ENCODE data around the gene RIPPLY3.
A peak's percentile ranks its signal among the peaks of the same experiment; 100 is the strongest.

Gene RIPPLY3

GRCh38 chr21:37057614-37058013 is 51.1 kb downstream of the RIPPLY3 start:
- TF ChIP-seq REST (IDR thresholded peaks at IDR 0.05; ENCODE audit: insufficient read depth in 1 of 2, low read depth in 2 of 2, low read length in 2 of 2) (no peak), SIN3A (IDR thresholded peaks at IDR 0.05; ENCODE audit: borderline replicate concordance, insufficient read depth, low read length) (no peak), FOXP2 (optimal IDR thresholded peaks at IDR 0.05; ENCODE audit: borderline replicate concordance, extremely low read depth, extremely low read length, insufficient read depth) (no peak), TAF1 (IDR thresholded peaks at IDR 0.05; ENCODE audit: borderline replicate concordance, insufficient read depth, low read length) (no peak), POLR2AphosphoS5 (IDR thresholded peaks at IDR 0.05; ENCODE audit: low read depth, low read length) (no peak)

GRCh38 chr21:37058261-37058660 is 51.8 kb downstream of the RIPPLY3 start:
- TF ChIP-seq TAF1 (IDR thresholded peaks at IDR 0.05; ENCODE audit: borderline replicate concordance, insufficient read depth, low read length) (no peak), REST (IDR thresholded peaks at IDR 0.05; ENCODE audit: insufficient read depth in 1 of 2, low read depth in 2 of 2, low read length in 2 of 2) (no peak), FOXP2 (optimal IDR thresholded peaks at IDR 0.05; ENCODE audit: borderline replicate concordance, extremely low read depth, extremely low read length, insufficient read depth) (no peak)

- TF ChIP-seq POLR2AphosphoS5 (IDR thresholded peaks at IDR 0.05; ENCODE audit: low read depth, low read length) = no peak
- no peak for TF ChIP-seq FOXP2 (optimal IDR thresholded peaks at IDR 0.05; ENCODE audit: borderline replicate concordance, extremely low read depth, extremely low read length, insufficient read depth)
- no peak for TF ChIP-seq TAF1 (IDR thresholded peaks at IDR 0.05; ENCODE audit: borderline replicate concordance, insufficient read depth, low read length)
- TF ChIP-seq SIN3A (IDR thresholded peaks at IDR 0.05; ENCODE audit: borderline replicate concordance, insufficient read depth, low read length) = no peak
- no peak for TF ChIP-seq REST (IDR thresholded peaks at IDR 0.05; ENCODE audit: insufficient read depth in 1 of 2, low read depth in 2 of 2, low read length in 2 of 2)
These were observed 52.7 kb downstream of the RIPPLY3 start for GRCh38 chr21:37059181-37059580.

GRCh38 chr21:37060296-37060695 is 53.8 kb downstream of the RIPPLY3 start:
- TF ChIP-seq FOXP2 (optimal IDR thresholded peaks at IDR 0.05; ENCODE audit: borderline replicate concordance, extremely low read depth, extremely low read length, insufficient read depth) = peak; percentile 84
- TF ChIP-seq REST (IDR thresholded peaks at IDR 0.05; ENCODE audit: insufficient read depth in 1 of 2, low read depth in 2 of 2, low read length in 2 of 2) = no peak
- TF ChIP-seq TAF1 (IDR thresholded peaks at IDR 0.05; ENCODE audit: borderline replicate concordance, insufficient read depth, low read length) = no peak
- peak; percentile 53; the same call in 1 of the 2 replicates for TF ChIP-seq SIN3A (IDR thresholded peaks at IDR 0.05; ENCODE audit: borderline replicate concordance, insufficient read depth, low read length)
- TF ChIP-seq POLR2AphosphoS5 (IDR thresholded peaks at IDR 0.05; ENCODE audit: low read depth, low read length) = no peak

Data from PFSK-1 (cell line).